Activated CD8-positive, alpha-beta T cell treated with anti-CD3 and anti-CD28 coated beads, Interleukin-2, amount 10 ng/mL, durations not matched to agents 7 days and 5 days (primary cell): Measurements from ENCODE around the gene GOLGA3. TPM values are rescaled to one million over a fixed set of nuclear protein-coding genes. Genes with fewer than 3 reads are reported as not detected.
"Not testable (repeated sequence)": the region's sequence is repeated elsewhere in the genome, so short reads cannot be mapped to it uniquely, and the experiment has no call there.

Source experiments
- ATAC-seq: fragments of 150-1000 bp; cut with Tn5 transposase; one replicate; pipeline ENCODE4 v1.10.0; 2021; ENCODE audit warnings: moderate library complexity
- CTCF ChIA-PET: fragments of 350-600 bp; sonication (Branson Sonifier 250); formaldehyde crosslinking; loops from one replicate; lab custom pipeline; 2021; ENCODE audit warnings: antibody characterized with exemption; lab: Charles Lee
- POLR2A ChIA-PET: fragments of 350-600 bp; sonication (Branson Sonifier 250); formaldehyde crosslinking; loops from one replicate; lab custom pipeline; 2021; ENCODE audit warnings: antibody characterized with exemption; lab: Charles Lee
- DNase-seq: peaks from one replicate; pipeline ENCODE4 v3.0.0-alpha.2; 2020
- H3K27ac Mint-ChIP-seq: one replicate; pipeline ENCODE4 v1.8.0; 2021; ENCODE audit warnings: mild to moderate bottlenecking, mixed read lengths
- H3K27me3 Mint-ChIP-seq: one replicate; pipeline ENCODE4 v1.8.0; 2021; ENCODE audit warnings: low read depth, mixed read lengths
- H3K36me3 Mint-ChIP-seq: one replicate; pipeline ENCODE4 v1.8.0; 2021; ENCODE audit warnings: low read depth, mixed read lengths
- H3K4me1 Mint-ChIP-seq: one replicate; pipeline ENCODE4 v1.8.0; 2021; ENCODE audit warnings: low read depth, mixed read lengths
- H3K4me3 Mint-ChIP-seq: one replicate; pipeline ENCODE4 v1.8.0; 2021; ENCODE audit warnings: mild to moderate bottlenecking, mixed read lengths
- H3K9me3 Mint-ChIP-seq: one replicate; pipeline ENCODE4 v1.8.0; 2022; ENCODE audit warnings: mixed read lengths; ENCODE audit not compliant: insufficient read depth
- total RNA-seq, 2 experiments: library from RNA; stranded (reverse); gene quantifications; one replicate each; pipeline ENCODE4 v1.2.3, GENCODE V29; 2021

Gene GOLGA3
- total RNA-seq, 2 experiments from 2014 or later = 63.7 to 69.3 TPM

- Mint-ChIP-seq H3K4me3 (no peak overlapping the region), H3K4me1 (peaks cover 40% of the 10 kb centered on the region), H3K27ac (no peak overlapping the region), H3K27me3 (no peaks in the 10 kb centered on the region), H3K9me3 (no peaks in the 10 kb centered on the region), H3K36me3 (peaks cover 50% of the 10 kb centered on the region)
- DNase-seq (no peak), ATAC-seq (no peak)
- ChIA-PET POLR2A (interaction anchor here (1.3 kb wide), 1 partner anchor 61 kb away, joined by 5 read pairs; no protein-coding TSS in a partner anchor), CTCF (interaction anchor here (0.7 kb wide), 1 partner anchor 131 kb away, joined by 4 read pairs; no protein-coding TSS in a partner anchor)
These were observed 55.4 kb downstream of the GOLGA3 start for GRCh38 chr12:132773077-132773955.

GRCh38 chr12:132772606-132773005 is 56.1 kb downstream of the GOLGA3 start:
- H3K27ac Mint-ChIP-seq = no peak overlapping the region
- H3K9me3 Mint-ChIP-seq = no peaks in the 10 kb centered on the region
- ChIA-PET CTCF (interaction anchor here (0.7 kb wide), 1 partner anchor 132 kb away, joined by 4 read pairs; no protein-coding TSS in a partner anchor), POLR2A (no interaction called here)
- ATAC-seq (no peak), DNase-seq (no peak)
- no peak overlapping the region for H3K4me3 Mint-ChIP-seq
- peaks cover 47% of the 10 kb centered on the region for H3K4me1 Mint-ChIP-seq
- H3K36me3 Mint-ChIP-seq = peaks cover 52% of the 10 kb centered on the region
- no peaks in the 10 kb centered on the region for H3K27me3 Mint-ChIP-seq

- peak; percentile 68 for DNase-seq
- H3K27ac Mint-ChIP-seq = peak overlapping the region; percentile 60
- ChIA-PET CTCF (interaction anchor here (1.3 kb wide), 1 partner anchor 133 kb away, joined by 6 read pairs; no protein-coding TSS in a partner anchor), POLR2A (no interaction called here)
- H3K4me1 Mint-ChIP-seq = peaks cover 51% of the 10 kb centered on the region
- no peaks in the 10 kb centered on the region for H3K27me3 Mint-ChIP-seq
- ATAC-seq = peak; percentile 79
- no peaks in the 10 kb centered on the region for H3K9me3 Mint-ChIP-seq
- peaks cover 50% of the 10 kb centered on the region for H3K36me3 Mint-ChIP-seq
- H3K4me3 Mint-ChIP-seq = peak overlapping the region; percentile 29
These were observed 57.4 kb downstream of the GOLGA3 start for GRCh38 chr12:132771126-132771838.

- POLR2A ChIA-PET = no interaction called here
- Mint-ChIP-seq H3K36me3 (peaks cover 27% of the 10 kb centered on the region), H3K4me3 (peak overlapping the region; percentile 8), H3K9me3 (no peaks in the 10 kb centered on the region), H3K4me1 (peaks cover 57% of the 10 kb centered on the region), H3K27ac (no peak overlapping the region), H3K27me3 (no peaks in the 10 kb centered on the region)
- CTCF ChIA-PET = interaction anchor here (1.5 to 3.3 kb wide), 4 partner anchors 10 to 139 kb away, joined by 4 to 33 read pairs (median 6); no protein-coding TSS in a partner anchor
- DNase-seq (no peak), ATAC-seq (no peak)
These were observed 62.1 kb downstream of the GOLGA3 start for GRCh38 chr12:132766380-132767085.

GRCh38 chr12:132765361-132765760 is 63.3 kb downstream of the GOLGA3 start:
- H3K9me3 Mint-ChIP-seq = no peaks in the 10 kb centered on the region
- peaks cover 28% of the 10 kb centered on the region for H3K36me3 Mint-ChIP-seq
- ATAC-seq (no peak), DNase-seq (no peak)
- CTCF ChIA-PET = interaction anchor here (2.1 kb wide), 1 partner anchor 139 kb away, joined by 7 read pairs; no protein-coding TSS in a partner anchor
- POLR2A ChIA-PET = no interaction called here
- peaks cover 53% of the 10 kb centered on the region for H3K4me1 Mint-ChIP-seq
- H3K4me3 Mint-ChIP-seq = no peak overlapping the region
- no peaks in the 10 kb centered on the region for H3K27me3 Mint-ChIP-seq
- H3K27ac Mint-ChIP-seq = no peak overlapping the region

- POLR2A ChIA-PET = interaction anchor here (0.6 kb wide), 1 partner anchor 55 kb away, joined by 3 read pairs; no protein-coding TSS in a partner anchor
- H3K27me3 Mint-ChIP-seq = no peaks in the 10 kb centered on the region
- ATAC-seq (no peak), DNase-seq (no peak)
- CTCF ChIA-PET = interaction anchor here (2.1 kb wide), 1 partner anchor 140 kb away, joined by 7 read pairs; no protein-coding TSS in a partner anchor
- H3K4me1 Mint-ChIP-seq = peaks cover 48% of the 10 kb centered on the region
- H3K27ac Mint-ChIP-seq = no peak overlapping the region
- H3K4me3 Mint-ChIP-seq = no peak overlapping the region
- H3K9me3 Mint-ChIP-seq = no peaks in the 10 kb centered on the region
- peaks cover 27% of the 10 kb centered on the region for H3K36me3 Mint-ChIP-seq
These were observed 64.4 kb downstream of the GOLGA3 start for GRCh38 chr12:132764231-132764630.

- ATAC-seq (peak; percentile 88), DNase-seq (peak; percentile 86)
- peak overlapping the region; percentile 76 for H3K4me3 Mint-ChIP-seq
- H3K4me1 Mint-ChIP-seq = peaks cover 34% of the 10 kb centered on the region
- H3K27ac Mint-ChIP-seq = peak overlapping the region; percentile 89
- ChIA-PET CTCF (no interaction called here), POLR2A (interaction anchor here (0.7 to 1.3 kb wide), 3 partner anchors 67 to 147 kb away, joined by 3 to 5 read pairs (median 3); no protein-coding TSS in a partner anchor)
- peaks cover 31% of the 10 kb centered on the region for H3K36me3 Mint-ChIP-seq
- no peaks in the 10 kb centered on the region for H3K27me3 Mint-ChIP-seq
- H3K9me3 Mint-ChIP-seq = no peaks in the 10 kb centered on the region
These were observed 66.6 kb downstream of the GOLGA3 start for GRCh38 chr12:132761921-132762583.

GRCh38 chr12:132761032-132761920 is 67.4 kb downstream of the GOLGA3 start, which contains the start of gene ANKLE2:
Gene ANKLE2 (minus strand): TSS chr12:132761832. CDS start chr12:132761798, 34 bp downstream.
- Mint-ChIP-seq H3K27me3 (no peaks in the 10 kb centered on the region), H3K4me1 (peaks cover 34% of the 10 kb centered on the region), H3K27ac (peak within 1 kb of the TSS; percentile 93), H3K36me3 (peaks cover 36% of the 10 kb centered on the region), H3K4me3 (peak within 1 kb of the TSS; percentile 86), H3K9me3 (no peaks in the 10 kb centered on the region)
- DNase-seq = peak; percentile 83
- CTCF ChIA-PET = interaction anchor here (0.6 kb wide), 1 partner anchor 105 kb away, joined by 3 read pairs; no protein-coding TSS in a partner anchor
- POLR2A ChIA-PET = interaction anchor here (0.7 to 1.3 kb wide), 4 partner anchors 17 to 147 kb away, joined by 3 to 5 read pairs (median 3); no protein-coding TSS in a partner anchor
- peak; percentile 50 for ATAC-seq

- Mint-ChIP-seq H3K36me3 (peaks cover 46% of the 10 kb centered on the region), H3K9me3 (no peaks in the 10 kb centered on the region), H3K4me1 (peaks cover 24% of the 10 kb centered on the region), H3K4me3 (peak overlapping the region; percentile 86), H3K27ac (peak overlapping the region; percentile 25), H3K27me3 (no peaks in the 10 kb centered on the region)
- ATAC-seq (no peak), DNase-seq (no peak)
- CTCF ChIA-PET = interaction anchor here (1.0 kb wide), 1 partner anchor 10 kb away, joined by 4 read pairs; no protein-coding TSS in a partner anchor
- POLR2A ChIA-PET = no interaction called here
These were observed 69.3 kb downstream of the GOLGA3 start for GRCh38 chr12:132759359-132759758.

- not testable (repeated sequence) for H3K27ac Mint-ChIP-seq
These were observed 69.8 kb downstream of the GOLGA3 start for GRCh38 chr12:132758825-132759224.

More at GRCh38 chr12:132758825-132759224, 69.8 kb downstream of the GOLGA3 start:
- ATAC-seq, H3K4me3 Mint-ChIP-seq, H3K27me3 Mint-ChIP-seq, POLR2A ChIA-PET, H3K9me3 Mint-ChIP-seq, DNase-seq: not testable (repeated sequence)
- CTCF ChIA-PET = interaction anchor here (1.0 kb wide), 1 partner anchor 10 kb away, joined by 4 read pairs; no protein-coding TSS in a partner anchor
- Mint-ChIP-seq H3K4me1 (peaks cover 21% of the 10 kb centered on the region), H3K36me3 (peaks cover 48% of the 10 kb centered on the region)
